ENCODE results near the gene AFF3. TPM values are rescaled to one million over a fixed set of nuclear protein-coding genes. Genes with fewer than 3 reads are reported as not detected.

The AFF3 gene
- total and polyA plus RNA-seq, 2 of the 8 experiments (the other 6 are each of a cell fraction or from before 2014, with no cell fraction given), result 0.27 to 3.0 TPM

- TF ChIP-seq, protein P1, sequence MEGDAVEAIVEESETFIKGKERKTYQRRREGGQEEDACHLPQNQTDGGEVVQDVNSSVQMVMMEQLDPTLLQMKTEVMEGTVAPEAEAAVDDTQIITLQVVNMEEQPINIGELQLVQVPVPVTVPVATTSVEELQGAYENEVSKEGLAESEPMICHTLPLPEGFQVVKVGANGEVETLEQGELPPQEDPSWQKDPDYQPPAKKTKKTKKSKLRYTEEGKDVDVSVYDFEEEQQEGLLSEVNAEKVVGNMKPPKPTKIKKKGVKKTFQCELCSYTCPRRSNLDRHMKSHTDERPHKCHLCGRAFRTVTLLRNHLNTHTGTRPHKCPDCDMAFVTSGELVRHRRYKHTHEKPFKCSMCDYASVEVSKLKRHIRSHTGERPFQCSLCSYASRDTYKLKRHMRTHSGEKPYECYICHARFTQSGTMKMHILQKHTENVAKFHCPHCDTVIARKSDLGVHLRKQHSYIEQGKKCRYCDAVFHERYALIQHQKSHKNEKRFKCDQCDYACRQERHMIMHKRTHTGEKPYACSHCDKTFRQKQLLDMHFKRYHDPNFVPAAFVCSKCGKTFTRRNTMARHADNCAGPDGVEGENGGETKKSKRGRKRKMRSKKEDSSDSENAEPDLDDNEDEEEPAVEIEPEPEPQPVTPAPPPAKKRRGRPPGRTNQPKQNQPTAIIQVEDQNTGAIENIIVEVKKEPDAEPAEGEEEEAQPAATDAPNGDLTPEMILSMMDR (IDR thresholded peaks at IDR 0.05; ENCODE audit: control extremely low read depth in 1 of 3, insufficient read depth in 1 of 3, low read depth in 1 of 3, low read length in 3 of 3), result no peak
- TF ChIP-seq HDAC2 (IDR thresholded peaks at IDR 0.05; ENCODE audit: borderline replicate concordance in 1 of 2, low read depth in 2 of 2, low read length in 2 of 2), result no peak
- no peak for TF ChIP-seq EGR1 (IDR thresholded peaks at IDR 0.05; ENCODE audit: borderline replicate concordance, low read depth, low read length)
- TF ChIP-seq PHF8 (conservative IDR thresholded peaks at IDR 0.05; ENCODE audit: low read depth, low read length), result no peak
Observed at GRCh38 chr2:99960291-99960690, 182.1 kb downstream of the AFF3 start (continued).
